ENCODE data around the gene ELP4. TPM values are rescaled to one million over a fixed set of nuclear protein-coding genes. Genes with fewer than 3 reads are reported as not detected.
"Not testable (repeated sequence)": the region's sequence is repeated elsewhere in the genome, so short reads cannot be mapped to it uniquely, and the experiment has no call there.

Gene ELP4
- total RNA-seq, 1 donor from 2014 or later, result 23.4 TPM

DNA sequence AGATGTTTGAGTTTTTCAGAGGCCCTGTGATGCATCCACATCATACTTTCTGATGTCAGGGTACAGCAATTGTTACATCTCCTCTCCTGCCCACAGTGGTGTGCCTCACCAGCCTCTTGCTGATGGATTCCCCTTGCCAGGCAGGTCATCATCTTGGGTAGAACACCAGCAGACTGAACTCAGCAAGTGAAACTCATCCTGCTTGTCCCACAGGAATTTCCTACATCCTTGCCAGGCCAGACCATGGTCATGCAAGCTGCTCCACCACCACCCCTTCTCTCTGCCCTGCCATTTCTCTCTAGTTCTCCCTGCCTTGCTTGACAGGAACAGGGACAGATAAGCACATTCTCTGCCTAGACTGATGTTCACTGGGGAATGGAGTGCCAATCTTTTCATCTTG is 215.6 kb downstream of the ELP4 start:
- Mint-ChIP-seq H3K27ac (no peak overlapping the region), H3K4me1 (ENCODE audit: low read depth) (no peaks in the 10 kb centered on the region), H3K4me3 (ENCODE audit: low read depth) (no peak overlapping the region), H3K27me3 (no peaks in the 10 kb centered on the region), H3K9me3 (ENCODE audit: low read depth) (no peaks in the 10 kb centered on the region), H3K36me3 (ENCODE audit: insufficient read depth) (no peaks in the 10 kb centered on the region)
- TF ChIP-seq, protein P1, sequence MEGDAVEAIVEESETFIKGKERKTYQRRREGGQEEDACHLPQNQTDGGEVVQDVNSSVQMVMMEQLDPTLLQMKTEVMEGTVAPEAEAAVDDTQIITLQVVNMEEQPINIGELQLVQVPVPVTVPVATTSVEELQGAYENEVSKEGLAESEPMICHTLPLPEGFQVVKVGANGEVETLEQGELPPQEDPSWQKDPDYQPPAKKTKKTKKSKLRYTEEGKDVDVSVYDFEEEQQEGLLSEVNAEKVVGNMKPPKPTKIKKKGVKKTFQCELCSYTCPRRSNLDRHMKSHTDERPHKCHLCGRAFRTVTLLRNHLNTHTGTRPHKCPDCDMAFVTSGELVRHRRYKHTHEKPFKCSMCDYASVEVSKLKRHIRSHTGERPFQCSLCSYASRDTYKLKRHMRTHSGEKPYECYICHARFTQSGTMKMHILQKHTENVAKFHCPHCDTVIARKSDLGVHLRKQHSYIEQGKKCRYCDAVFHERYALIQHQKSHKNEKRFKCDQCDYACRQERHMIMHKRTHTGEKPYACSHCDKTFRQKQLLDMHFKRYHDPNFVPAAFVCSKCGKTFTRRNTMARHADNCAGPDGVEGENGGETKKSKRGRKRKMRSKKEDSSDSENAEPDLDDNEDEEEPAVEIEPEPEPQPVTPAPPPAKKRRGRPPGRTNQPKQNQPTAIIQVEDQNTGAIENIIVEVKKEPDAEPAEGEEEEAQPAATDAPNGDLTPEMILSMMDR (IDR thresholded peaks at IDR 0.05; ENCODE audit: unreplicated experiment), result no peak
- no peak for DNase-seq (ENCODE audit: low spot score, unreplicated experiment)

DNA sequence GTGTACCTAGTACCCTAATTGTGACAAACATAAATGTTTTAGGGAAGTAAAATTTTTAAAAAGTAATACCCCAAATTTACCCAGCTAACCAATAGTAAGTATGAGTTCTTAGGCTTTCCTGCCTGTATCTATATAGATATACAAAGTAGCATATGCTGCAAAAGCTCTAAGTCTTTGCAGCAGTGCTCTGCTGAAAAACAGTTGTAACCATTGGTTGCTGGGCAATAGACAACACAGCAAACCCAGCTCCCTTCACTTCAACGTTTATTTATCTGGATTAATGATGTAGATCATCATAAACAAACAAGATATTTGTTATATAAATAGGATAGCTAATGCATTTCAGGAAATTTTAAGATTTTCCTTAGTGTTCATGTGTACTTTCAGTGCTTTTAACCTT is 218.9 kb downstream of the ELP4 start:
- Mint-ChIP-seq H3K27me3 (no peaks in the 10 kb centered on the region), H3K9me3 (ENCODE audit: low read depth) (peaks cover 18% of the 10 kb centered on the region), H3K4me3 (ENCODE audit: low read depth) (no peak overlapping the region), H3K36me3 (ENCODE audit: insufficient read depth) (peaks cover 17% of the 10 kb centered on the region), H3K27ac (no peak overlapping the region), H3K4me1 (ENCODE audit: low read depth) (no peaks in the 10 kb centered on the region)
- DNase-seq (ENCODE audit: low spot score, unreplicated experiment), result no peak
- TF ChIP-seq, protein P1 (IDR thresholded peaks at IDR 0.05; ENCODE audit: unreplicated experiment), result no peak

DNA sequence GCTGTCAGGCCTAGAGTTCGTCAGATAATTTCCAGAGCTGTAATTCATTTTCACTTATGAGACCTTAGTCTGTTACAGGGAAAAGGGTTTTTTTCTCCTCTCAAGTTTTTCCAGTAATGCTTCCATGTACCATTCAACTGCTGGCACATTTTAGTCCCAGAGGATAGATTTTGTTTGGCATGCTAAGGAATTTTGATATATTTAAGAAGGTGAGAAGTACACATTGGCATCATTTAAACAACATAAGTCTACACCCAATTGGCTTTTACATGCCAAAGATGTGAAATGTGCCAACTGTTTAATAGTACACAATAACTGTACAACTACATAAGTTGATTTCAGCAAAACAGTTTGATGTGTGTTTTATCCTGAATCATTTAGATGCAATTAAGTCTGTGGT is 230.6 kb downstream of the ELP4 start:
- H3K27ac Mint-ChIP-seq, result no peak overlapping the region
- TF ChIP-seq, protein P1 (IDR thresholded peaks at IDR 0.05; ENCODE audit: unreplicated experiment), result no peak
- peaks cover 37% of the 10 kb centered on the region for H3K9me3 Mint-ChIP-seq (ENCODE audit: low read depth)
- H3K27me3 Mint-ChIP-seq, result no peaks in the 10 kb centered on the region
- no peaks in the 10 kb centered on the region for H3K4me1 Mint-ChIP-seq (ENCODE audit: low read depth)
- no peak overlapping the region for H3K4me3 Mint-ChIP-seq (ENCODE audit: low read depth)
- peaks cover 16% of the 10 kb centered on the region for H3K36me3 Mint-ChIP-seq (ENCODE audit: insufficient read depth)
- DNase-seq (ENCODE audit: low spot score, unreplicated experiment), result no peak

GRCh38 chr11:31740731-31741368 is 231.3 kb downstream of the ELP4 start:
- Mint-ChIP-seq H3K9me3 (ENCODE audit: low read depth) (peaks cover 35% of the 10 kb centered on the region), H3K36me3 (ENCODE audit: insufficient read depth) (peaks cover 16% of the 10 kb centered on the region)
- not testable (repeated sequence) for H3K27me3 Mint-ChIP-seq; H3K27ac Mint-ChIP-seq; H3K4me1 Mint-ChIP-seq (ENCODE audit: low read depth); DNase-seq (ENCODE audit: low spot score, unreplicated experiment); H3K4me3 Mint-ChIP-seq (ENCODE audit: low read depth)

GRCh38 chr11:31747581-31747980 is 238.0 kb downstream of the ELP4 start:
- Mint-ChIP-seq H3K9me3 (ENCODE audit: low read depth) (peaks cover 12% of the 10 kb centered on the region), H3K27me3 (no peaks in the 10 kb centered on the region), H3K27ac (no peak overlapping the region), H3K4me1 (ENCODE audit: low read depth) (no peaks in the 10 kb centered on the region), H3K4me3 (ENCODE audit: low read depth) (no peak overlapping the region), H3K36me3 (ENCODE audit: insufficient read depth) (no peaks in the 10 kb centered on the region)
- TF ChIP-seq, protein P1 (IDR thresholded peaks at IDR 0.05; ENCODE audit: unreplicated experiment), result no peak
- no peak for DNase-seq (ENCODE audit: low spot score, unreplicated experiment)

- Mint-ChIP-seq H3K4me1 (ENCODE audit: low read depth) (no peaks in the 10 kb centered on the region), H3K4me3 (ENCODE audit: low read depth) (no peak overlapping the region), H3K36me3 (ENCODE audit: insufficient read depth) (no peaks in the 10 kb centered on the region), H3K27me3 (no peaks in the 10 kb centered on the region), H3K9me3 (ENCODE audit: low read depth) (no peaks in the 10 kb centered on the region), H3K27ac (no peak overlapping the region)
- DNase-seq (ENCODE audit: low spot score, unreplicated experiment), result no peak
- TF ChIP-seq, protein P1 (IDR thresholded peaks at IDR 0.05; ENCODE audit: unreplicated experiment), result no peak
These were observed 247.8 kb downstream of the ELP4 start for GRCh38 chr11:31757260-31757835.

All from progenitor cell of endocrine pancreas (in vitro differentiated cells).